HFF-Myc (cell line): ENCODE results near the gene TUB.

Experiments
- DNase-seq: peaks from one replicate; pipeline ENCODE4 v3.0.0-alpha.2; 2011; ENCODE audit warnings: low read depth; ENCODE audit errors: extremely low read depth
- H3K4me3 ChIP-seq: replicated peaks from 2 replicates; pipeline ENCODE4 v1.5.1; 2011; ENCODE audit warnings: low read depth, mild to moderate bottlenecking, control low read depth, low read length
- TF ChIP-seq, protein P1 (sequence below): IDR thresholded peaks from 2 replicates; pipeline ENCODE4 v1.5.1; 2012; ENCODE audit warnings: mild to moderate bottlenecking, low read depth, low read length, control low read depth; ENCODE audit errors: missing control alignments

TUB gene

GRCh38 chr11:8095371-8095770 is 14.4 kb downstream of the TUB start:
- no peak overlapping the region for H3K4me3 ChIP-seq
- DNase-seq: no peak
- TF ChIP-seq, protein P1, sequence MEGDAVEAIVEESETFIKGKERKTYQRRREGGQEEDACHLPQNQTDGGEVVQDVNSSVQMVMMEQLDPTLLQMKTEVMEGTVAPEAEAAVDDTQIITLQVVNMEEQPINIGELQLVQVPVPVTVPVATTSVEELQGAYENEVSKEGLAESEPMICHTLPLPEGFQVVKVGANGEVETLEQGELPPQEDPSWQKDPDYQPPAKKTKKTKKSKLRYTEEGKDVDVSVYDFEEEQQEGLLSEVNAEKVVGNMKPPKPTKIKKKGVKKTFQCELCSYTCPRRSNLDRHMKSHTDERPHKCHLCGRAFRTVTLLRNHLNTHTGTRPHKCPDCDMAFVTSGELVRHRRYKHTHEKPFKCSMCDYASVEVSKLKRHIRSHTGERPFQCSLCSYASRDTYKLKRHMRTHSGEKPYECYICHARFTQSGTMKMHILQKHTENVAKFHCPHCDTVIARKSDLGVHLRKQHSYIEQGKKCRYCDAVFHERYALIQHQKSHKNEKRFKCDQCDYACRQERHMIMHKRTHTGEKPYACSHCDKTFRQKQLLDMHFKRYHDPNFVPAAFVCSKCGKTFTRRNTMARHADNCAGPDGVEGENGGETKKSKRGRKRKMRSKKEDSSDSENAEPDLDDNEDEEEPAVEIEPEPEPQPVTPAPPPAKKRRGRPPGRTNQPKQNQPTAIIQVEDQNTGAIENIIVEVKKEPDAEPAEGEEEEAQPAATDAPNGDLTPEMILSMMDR: no peak

GRCh38 chr11:8095806-8096522 is 15.0 kb downstream of the TUB start:
- H3K4me3 ChIP-seq: no peak overlapping the region
- TF ChIP-seq, protein P1: no peak
- no peak for DNase-seq

- no peak overlapping the region for H3K4me3 ChIP-seq
- TF ChIP-seq, protein P1: no peak
- no peak for DNase-seq
Measured at GRCh38 chr11:8096575-8096974, 15.6 kb downstream of the TUB start.

GRCh38 chr11:8097062-8097461 is 16.1 kb downstream of the TUB start:
- no peak for DNase-seq
- TF ChIP-seq, protein P1: no peak
- H3K4me3 ChIP-seq: no peak overlapping the region

DNA sequence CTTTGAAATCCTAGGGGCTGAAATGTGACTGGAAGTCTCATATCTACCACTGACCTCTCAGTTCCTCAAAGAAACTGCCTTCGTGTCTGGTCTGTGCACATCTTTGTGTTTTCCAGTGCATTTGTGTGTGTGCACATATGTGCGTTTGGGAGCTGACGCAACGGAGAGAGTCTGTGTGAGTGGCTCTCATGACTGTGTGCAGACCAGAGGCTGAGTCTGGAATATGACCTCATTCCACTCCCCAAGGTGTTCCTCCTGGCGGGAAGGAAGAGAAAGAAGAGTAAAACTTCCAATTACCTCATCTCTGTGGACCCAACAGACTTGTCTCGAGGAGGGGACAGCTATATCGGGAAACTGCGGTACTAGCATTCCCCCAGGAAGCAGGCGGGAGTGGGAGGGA is 16.5 kb downstream of the TUB start:
- TF ChIP-seq, protein P1: no peak
- no peak overlapping the region for H3K4me3 ChIP-seq
- no peak for DNase-seq

- no peak for DNase-seq
- TF ChIP-seq, protein P1: no peak
- H3K4me3 ChIP-seq: no peak overlapping the region
Measured at GRCh38 chr11:8097926-8098325, 16.9 kb downstream of the TUB start.

GRCh38 chr11:8098361-8098760 is 17.4 kb downstream of the TUB start:
- no peak for DNase-seq
- TF ChIP-seq, protein P1: no peak
- no peak overlapping the region for H3K4me3 ChIP-seq
